ENCODE measurements around the gene LYZL1.
"Not testable (repeated sequence)": the region's sequence is repeated elsewhere in the genome, so short reads cannot be mapped to it uniquely, and the experiment has no call there.

Gene LYZL1

DNA sequence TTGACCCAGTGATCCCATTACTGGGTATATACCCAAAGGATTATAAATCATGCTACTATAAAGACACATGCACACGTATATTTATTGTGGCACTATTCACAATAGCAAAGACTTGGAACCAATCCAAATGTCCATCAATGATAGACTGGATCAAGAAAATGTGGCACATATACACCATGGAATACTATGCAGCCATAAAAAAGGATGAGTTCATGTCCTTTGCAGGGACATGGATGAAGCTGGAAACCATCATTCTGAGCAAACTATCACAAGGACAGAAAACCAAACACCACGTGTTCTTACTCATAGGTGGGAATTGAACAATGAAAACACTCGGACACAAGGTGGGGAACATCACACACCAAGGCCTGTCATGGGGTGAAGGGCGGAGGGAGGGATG, 48.7 kb downstream of the LYZL1 start:
- not testable (repeated sequence) for DNase-seq

- no peak for DNase-seq
These were observed 54.8 kb downstream of the LYZL1 start for GRCh38 chr10:29343607-29344038.

DNA sequence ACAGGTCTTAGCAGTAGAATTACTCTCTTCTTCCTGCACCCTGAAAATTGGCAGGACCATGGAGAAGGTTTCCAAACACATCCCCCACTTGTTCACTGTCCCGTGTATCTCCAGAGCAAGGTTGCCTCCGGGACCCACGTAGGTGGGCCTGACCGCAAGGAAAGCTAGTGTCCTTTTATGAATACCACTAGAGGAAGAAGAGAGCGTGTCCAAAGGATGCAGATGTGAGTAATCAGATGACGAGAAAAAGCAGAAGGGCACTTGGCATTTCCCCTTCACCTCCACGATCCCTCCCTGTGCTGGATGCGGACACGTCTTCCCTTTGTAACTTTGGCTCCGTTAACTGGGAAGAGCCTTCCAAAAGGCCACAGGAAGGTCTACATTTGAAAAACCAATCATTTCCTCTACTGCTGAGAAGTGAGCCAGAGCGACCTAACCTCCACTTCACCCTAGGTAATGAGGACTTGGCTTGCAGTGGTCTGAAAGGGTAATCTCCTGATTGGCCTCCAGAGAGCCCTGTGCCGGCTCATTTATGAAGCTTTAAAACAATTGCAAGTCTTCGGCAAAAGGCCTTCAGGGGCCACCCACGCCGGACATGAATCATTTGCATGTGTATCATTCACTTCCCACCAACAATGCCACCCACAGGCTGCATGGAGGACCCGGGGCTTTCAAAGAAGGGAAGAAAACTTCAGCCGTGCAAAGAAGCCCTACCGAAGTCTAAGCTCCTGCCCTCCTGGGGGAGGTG, 55.4 kb downstream of the LYZL1 start:
- no peak for DNase-seq

- no peak for DNase-seq
These were observed 56.5 kb downstream of the LYZL1 start for GRCh38 chr10:29345144-29345909.

GRCh38 chr10:29345910-29346209, 57.0 kb downstream of the LYZL1 start:
- DNase-seq, result no peak

DNA sequence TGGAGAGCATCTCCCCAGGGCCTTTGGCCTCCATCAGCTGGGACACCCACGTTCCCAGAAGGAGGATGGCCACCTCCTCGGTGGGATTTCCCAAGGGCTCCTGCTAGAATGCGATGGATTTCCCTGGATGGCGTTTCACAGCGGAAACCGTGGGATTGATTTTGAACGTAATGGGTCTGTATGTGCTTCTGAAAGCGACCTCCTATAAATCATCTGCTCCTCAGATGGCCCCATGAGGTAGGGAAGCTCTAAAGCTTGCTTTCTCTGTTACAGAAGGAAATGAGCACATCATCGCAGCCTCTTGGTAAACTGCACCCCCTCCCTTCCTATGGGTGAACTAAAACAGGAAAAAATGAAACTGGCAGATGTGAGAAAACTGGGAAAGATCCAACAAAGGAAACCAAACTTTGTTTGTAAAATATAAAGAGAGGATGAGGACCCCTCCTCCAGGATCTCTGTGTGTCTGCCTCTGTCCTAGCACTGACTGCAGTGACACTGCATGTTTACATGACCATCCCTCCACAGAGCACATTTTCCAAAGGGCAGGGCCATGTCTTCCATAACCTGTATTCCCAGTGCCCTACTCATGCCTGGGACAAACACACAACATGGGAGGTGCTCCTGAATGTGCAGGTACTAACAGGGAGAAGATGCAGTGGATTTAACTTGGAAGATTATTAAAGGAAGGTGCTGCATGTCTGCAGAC, 57.6 kb downstream of the LYZL1 start:
- DNase-seq, result no peak

DNA sequence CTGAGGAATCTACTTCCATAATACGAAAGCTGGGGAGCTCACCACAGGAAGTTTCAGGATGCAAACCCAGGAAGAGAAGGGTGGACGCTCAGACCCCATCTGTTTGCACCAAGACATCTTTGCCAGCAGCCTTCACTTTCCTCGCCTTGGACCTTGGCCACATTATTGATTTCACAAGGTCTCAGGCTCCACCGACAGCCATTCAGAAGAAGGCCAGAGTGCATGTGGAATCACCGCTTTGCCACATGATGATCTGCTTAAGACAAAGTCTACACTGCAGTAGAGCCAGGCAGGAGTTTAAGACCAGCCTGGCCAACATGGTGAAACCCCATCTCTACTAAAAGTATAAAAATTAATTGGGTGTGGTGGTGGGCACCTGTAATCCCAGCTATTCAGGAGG, 60.0 kb downstream of the LYZL1 start:
- DNase-seq, result no peak

GRCh38 chr10:29353305-29353704, 64.4 kb downstream of the LYZL1 start:
- no peak for DNase-seq

DNA sequence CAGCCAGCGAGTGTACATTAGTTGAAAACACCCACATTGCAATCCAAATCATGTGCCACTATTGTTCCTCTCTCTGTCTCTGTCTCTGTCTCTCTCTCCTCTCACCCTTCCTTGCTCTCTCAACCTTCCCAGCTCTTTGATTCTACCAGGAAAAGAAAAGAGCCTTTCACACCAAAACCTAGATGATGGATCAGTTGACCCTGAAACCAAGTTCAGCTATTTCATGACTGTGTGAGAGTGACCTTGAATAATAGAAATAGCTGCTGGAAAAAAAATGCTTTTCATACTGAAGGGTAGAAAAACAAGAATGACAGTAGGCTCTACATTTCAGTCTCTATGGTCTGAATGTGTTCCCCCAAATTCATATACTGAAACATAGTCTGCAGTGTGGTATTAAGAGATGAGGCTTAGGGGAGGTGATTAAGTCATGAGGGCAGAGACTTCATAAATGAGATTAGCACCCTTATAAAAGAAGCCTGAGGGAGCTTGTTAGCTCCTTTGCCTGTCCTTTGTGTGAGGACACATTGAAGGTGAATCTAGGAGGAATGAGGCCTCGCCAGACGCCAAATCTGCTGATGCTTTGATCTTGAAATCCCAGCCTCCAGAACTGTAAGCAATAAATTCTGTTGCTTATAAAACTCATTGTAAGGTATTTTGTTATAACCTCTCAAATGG, 65.2 kb downstream of the LYZL1 start:
- no peak for DNase-seq

GRCh38 chr10:29355411-29355991, 66.6 kb downstream of the LYZL1 start:
- no peak for DNase-seq

GRCh38 chr10:29356931-29357330, 68.1 kb downstream of the LYZL1 start:
- DNase-seq, result no peak

DNA sequence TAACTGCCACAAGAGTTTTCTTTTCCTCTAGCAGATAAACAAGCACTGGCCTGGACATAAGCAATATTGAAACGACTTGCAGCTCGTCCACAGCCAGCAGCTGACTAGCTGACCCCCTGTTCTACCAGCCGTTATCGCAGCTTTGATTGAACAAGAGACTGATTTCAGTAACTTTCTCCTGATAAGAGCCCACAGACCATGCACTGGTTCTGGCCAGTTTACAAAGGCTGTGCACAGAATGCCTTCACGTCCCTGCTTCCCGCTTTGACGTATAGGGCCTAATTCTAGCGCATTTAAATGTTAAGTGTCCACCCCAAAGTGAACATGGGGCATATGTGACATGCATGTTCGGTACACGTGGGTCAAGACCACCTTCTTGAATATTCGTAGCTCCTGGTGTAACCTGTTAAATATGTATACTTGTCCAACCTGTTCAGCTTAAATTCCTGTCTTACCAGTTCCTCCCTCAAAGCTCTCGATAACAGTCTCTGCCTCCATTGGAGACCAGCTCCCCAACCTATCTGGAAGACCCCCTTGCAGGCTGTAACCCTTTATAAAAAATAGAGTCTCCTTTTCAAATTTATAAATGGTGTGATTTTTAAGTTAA, 69.2 kb downstream of the LYZL1 start:
- DNase-seq, result no peak

GRCh38 chr10:29360215-29360853, 71.5 kb downstream of the LYZL1 start:
- DNase-seq, result not testable (repeated sequence)

Measured in activated CD4-positive, alpha-beta T cell treated with anti-CD3 and anti-CD28 coated beads, Interleukin-2, amount 50 U/mL, for 1 hour (primary cell).